Measurements from ENCODE around the gene FBRS.

DNA sequence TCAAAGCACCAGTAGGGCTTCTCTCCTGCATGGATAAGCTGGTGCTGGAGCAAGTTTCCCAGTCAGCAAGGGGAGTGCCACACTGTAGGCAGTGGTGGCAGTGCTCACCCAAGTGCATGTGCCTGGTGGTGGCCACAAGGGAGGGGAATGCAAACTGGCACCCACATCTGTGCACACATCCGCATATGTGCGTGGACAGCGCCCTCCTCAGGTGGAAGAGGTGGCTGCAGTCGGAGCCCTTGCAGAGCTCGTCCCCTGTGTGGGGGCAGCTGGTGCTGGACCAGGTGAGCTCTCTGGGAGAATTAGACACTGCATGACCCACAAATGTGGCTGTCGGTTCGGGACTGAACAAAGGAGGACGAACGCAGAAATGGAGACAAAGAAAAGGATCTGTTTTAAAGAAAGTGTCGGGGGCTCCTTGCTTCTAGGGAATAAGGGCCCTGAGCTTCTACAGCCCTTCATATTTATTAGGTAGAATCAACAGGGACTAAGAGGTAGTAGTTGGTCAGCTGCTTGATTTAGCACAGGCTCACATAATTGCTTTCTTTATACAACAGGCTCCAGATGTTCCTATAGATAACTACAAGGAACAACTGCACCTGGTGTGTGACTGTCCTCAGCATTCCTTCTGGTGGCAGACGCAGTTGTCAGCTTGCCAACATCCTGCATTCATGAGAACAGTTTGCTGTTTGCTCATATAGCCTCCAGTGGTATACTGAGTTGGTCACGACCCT is 42.7 kb upstream of the FBRS start:
- TF ChIP-seq CTCF (IDR thresholded peaks at IDR 0.05) (peak; percentile 47 to 59 (median 51)), POLR2A (IDR thresholded peaks at IDR 0.05) (no peak)

Measured in testis (tissue), 2 donors.